ENCODE data around the gene PPP6R2.
"Not testable (repeated sequence)": the region's sequence is repeated elsewhere in the genome, so short reads cannot be mapped to it uniquely, and the experiment has no call there.

The PPP6R2 gene

GRCh38 chr22:50363166-50363802 lies 20.2 kb downstream of the PPP6R2 start:
- H3K4me3 Mint-ChIP-seq, result no peak overlapping the region
- peaks cover 26% of the 10 kb centered on the region for H3K4me1 Mint-ChIP-seq
- DNase-seq, result no peak
- peaks cover 6% of the 10 kb centered on the region for H3K9me3 Mint-ChIP-seq
- peak overlapping the region; percentile 72 for H3K27ac Mint-ChIP-seq
- peaks cover 66% of the 10 kb centered on the region for H3K36me3 Mint-ChIP-seq (ENCODE audit: low read depth)
- TF ChIP-seq CTCF (IDR thresholded peaks at IDR 0.05), result no peak
- H3K27me3 Mint-ChIP-seq (ENCODE audit: low read depth, poor library complexity), result peaks cover 3% of the 10 kb centered on the region

- H3K27ac Mint-ChIP-seq; H3K27me3 Mint-ChIP-seq (ENCODE audit: low read depth, poor library complexity); DNase-seq; H3K9me3 Mint-ChIP-seq; H3K4me3 Mint-ChIP-seq: not testable (repeated sequence)
- Mint-ChIP-seq H3K4me1 (peaks cover 26% of the 10 kb centered on the region), H3K36me3 (ENCODE audit: low read depth) (peaks cover 64% of the 10 kb centered on the region)
Observed at GRCh38 chr22:50363803-50364194, 20.7 kb downstream of the PPP6R2 start.

- peaks cover 21% of the 10 kb centered on the region for H3K4me1 Mint-ChIP-seq
- H3K36me3 Mint-ChIP-seq (ENCODE audit: low read depth), result peaks cover 66% of the 10 kb centered on the region
- peaks cover 3% of the 10 kb centered on the region for H3K27me3 Mint-ChIP-seq (ENCODE audit: low read depth, poor library complexity)
- no peaks in the 10 kb centered on the region for H3K9me3 Mint-ChIP-seq
- H3K27ac Mint-ChIP-seq, result peak overlapping the region; percentile 72
- no peak overlapping the region for H3K4me3 Mint-ChIP-seq
- DNase-seq, result no peak
- TF ChIP-seq CTCF (IDR thresholded peaks at IDR 0.05), result no peak
Observed at GRCh38 chr22:50367778-50368500, 24.8 kb downstream of the PPP6R2 start.

GRCh38 chr22:50371101-50371648 lies 28.0 kb downstream of the PPP6R2 start:
- Mint-ChIP-seq H3K36me3 (ENCODE audit: low read depth) (peaks cover 83% of the 10 kb centered on the region), H3K4me1 (peaks cover 18% of the 10 kb centered on the region), H3K9me3 (peaks cover 3% of the 10 kb centered on the region), H3K4me3 (no peak overlapping the region), H3K27me3 (ENCODE audit: low read depth, poor library complexity) (peaks cover 3% of the 10 kb centered on the region), H3K27ac (no peak overlapping the region)
- DNase-seq, result no peak
- no peak for TF ChIP-seq CTCF (IDR thresholded peaks at IDR 0.05)

- no peak for DNase-seq
- no peak overlapping the region for H3K27ac Mint-ChIP-seq
Observed at GRCh38 chr22:50376085-50376651, 33.0 kb downstream of the PPP6R2 start.

GRCh38 chr22:50381021-50381555 lies 38.0 kb downstream of the PPP6R2 start:
- not testable (repeated sequence) for H3K27ac Mint-ChIP-seq; DNase-seq; H3K27me3 Mint-ChIP-seq (ENCODE audit: low read depth, poor library complexity); H3K4me3 Mint-ChIP-seq
- peaks cover 24% of the 10 kb centered on the region for H3K9me3 Mint-ChIP-seq
- H3K36me3 Mint-ChIP-seq (ENCODE audit: low read depth), result peaks cover 48% of the 10 kb centered on the region
- H3K4me1 Mint-ChIP-seq, result peaks cover 11% of the 10 kb centered on the region

More at GRCh38 chr22:50376085-50376651, 33.0 kb downstream of the PPP6R2 start:
- Mint-ChIP-seq H3K27me3 (ENCODE audit: low read depth, poor library complexity) (no peaks in the 10 kb centered on the region), H3K9me3 (peaks cover 26% of the 10 kb centered on the region), H3K4me3 (no peak overlapping the region), H3K36me3 (ENCODE audit: low read depth) (peaks cover 85% of the 10 kb centered on the region), H3K4me1 (no peaks in the 10 kb centered on the region)
- no peak for TF ChIP-seq CTCF (IDR thresholded peaks at IDR 0.05)

All from nephron progenitor cell (in vitro differentiated cells).